Measurements from ENCODE around the gene MKRN2OS. TPM values are rescaled to one million over a fixed set of nuclear protein-coding genes. Genes with fewer than 3 reads are reported as not detected.
A peak's percentile ranks its signal among the peaks of the same experiment; 100 is the strongest.

Gene MKRN2OS
- total and polyA plus RNA-seq, 10 of the 15 experiments (the other 5 are each of a cell fraction or from before 2014, with no cell fraction given), result 0.20 to 1.0 (median 0.40) TPM; not detected in 4

DNA sequence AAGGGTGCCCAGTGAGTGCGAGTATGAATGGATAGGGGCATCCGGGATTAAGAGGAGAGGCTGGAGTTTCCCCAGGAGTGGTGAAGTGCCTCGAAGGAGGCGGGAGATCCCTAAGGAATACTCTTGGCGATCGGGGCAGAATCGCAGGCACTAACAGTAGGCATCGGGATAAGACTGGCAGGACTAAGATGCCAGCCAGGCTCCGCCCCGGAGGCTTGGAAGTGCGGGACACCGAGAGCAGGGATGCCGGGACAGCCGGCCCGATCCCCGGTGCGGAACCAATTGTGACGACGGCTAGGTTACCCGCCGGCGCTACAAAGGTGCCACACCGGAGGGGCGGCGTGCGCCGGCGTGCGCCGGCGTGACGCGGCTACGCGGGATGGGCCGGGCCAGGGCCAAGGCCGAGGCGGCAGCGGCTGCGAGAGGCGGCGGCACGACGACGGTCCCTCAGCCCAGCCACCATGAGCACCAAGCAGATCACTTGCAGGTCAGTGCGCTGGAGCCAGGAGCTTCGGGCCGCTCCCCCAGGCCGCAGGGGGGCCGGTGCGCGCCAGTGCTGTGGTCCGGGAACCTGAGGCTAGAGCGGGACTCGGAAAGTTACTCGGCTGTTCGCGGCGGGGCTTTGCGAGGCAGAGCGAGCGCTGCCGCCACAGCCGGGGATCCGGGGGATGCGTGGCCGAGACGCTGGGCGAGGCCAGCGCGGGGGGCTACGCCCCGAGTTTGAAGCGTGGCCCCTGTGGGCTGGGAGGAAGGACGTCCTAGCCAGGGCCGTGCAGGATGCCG, 11.6 kb upstream of the MKRN2OS start, which contains the start of gene MKRN2 (continued):
- TF ChIP-seq EP300 (IDR thresholded peaks at IDR 0.05; ENCODE audit: borderline replicate concordance in 1 of 2, control insufficient read depth in 1 of 2, low read depth in 2 of 2, low read length in 2 of 2), result no peak
- TF ChIP-seq, protein P1, sequence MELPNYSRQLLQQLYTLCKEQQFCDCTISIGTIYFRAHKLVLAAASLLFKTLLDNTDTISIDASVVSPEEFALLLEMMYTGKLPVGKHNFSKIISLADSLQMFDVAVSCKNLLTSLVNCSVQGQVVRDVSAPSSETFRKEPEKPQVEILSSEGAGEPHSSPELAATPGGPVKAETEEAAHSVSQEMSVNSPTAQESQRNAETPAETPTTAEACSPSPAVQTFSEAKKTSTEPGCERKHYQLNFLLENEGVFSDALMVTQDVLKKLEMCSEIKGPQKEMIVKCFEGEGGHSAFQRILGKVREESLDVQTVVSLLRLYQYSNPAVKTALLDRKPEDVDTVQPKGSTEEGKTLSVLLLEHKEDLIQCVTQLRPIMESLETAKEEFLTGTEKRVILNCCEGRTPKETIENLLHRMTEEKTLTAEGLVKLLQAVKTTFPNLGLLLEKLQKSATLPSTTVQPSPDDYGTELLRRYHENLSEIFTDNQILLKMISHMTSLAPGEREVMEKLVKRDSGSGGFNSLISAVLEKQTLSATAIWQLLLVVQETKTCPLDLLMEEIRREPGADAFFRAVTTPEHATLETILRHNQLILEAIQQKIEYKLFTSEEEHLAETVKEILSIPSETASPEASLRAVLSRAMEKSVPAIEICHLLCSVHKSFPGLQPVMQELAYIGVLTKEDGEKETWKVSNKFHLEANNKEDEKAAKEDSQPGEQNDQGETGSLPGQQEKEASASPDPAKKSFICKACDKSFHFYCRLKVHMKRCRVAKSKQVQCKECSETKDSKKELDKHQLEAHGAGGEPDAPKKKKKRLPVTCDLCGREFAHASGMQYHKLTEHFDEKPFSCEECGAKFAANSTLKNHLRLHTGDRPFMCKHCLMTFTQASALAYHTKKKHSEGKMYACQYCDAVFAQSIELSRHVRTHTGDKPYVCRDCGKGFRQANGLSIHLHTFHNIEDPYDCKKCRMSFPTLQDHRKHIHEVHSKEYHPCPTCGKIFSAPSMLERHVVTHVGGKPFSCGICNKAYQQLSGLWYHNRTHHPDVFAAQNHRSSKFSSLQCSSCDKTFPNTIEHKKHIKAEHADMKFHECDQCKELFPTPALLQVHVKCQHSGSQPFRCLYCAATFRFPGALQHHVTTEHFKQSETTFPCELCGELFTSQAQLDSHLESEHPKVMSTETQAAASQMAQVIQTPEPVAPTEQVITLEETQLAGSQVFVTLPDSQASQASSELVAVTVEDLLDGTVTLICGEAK (IDR thresholded peaks at IDR 0.05; ENCODE audit: borderline replicate concordance), result peak; percentile 93

DNA sequence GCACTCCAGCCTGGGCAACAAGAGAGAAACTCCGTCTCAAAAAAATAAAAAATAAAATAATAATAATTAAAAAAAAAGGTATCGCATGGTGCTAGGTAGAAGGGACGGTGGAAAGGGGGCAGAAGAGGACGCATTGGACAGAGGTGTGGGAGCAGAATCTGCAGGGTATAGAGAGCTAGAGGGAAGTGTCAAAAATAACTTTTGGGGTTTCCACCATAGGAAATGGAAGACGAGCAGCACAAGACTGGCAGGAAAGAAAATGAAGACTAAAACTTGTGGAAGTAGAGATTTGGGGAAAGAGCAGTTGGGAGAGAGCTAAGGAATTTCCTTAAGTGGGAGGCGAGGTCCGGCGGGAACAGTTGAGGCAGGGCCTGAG, 11.0 kb upstream of the MKRN2OS start:
- DNase-seq (ENCODE audit: low read depth, low spot score) (no peak), FAIRE-seq (no peak), ATAC-seq (no peak)
- ChIA-PET RAD21 (ENCODE audit: unreplicated experiment) (interaction anchor here (1.0 kb wide), 3 partner anchors 71 to 103 kb away, joined by 3 to 4 read pairs (median 3); partner anchors contain the start of gene TSEN2), CTCF (interaction anchor here (0.5 to 1.5 kb wide), 3 partner anchors 11 to 72 kb away, joined by 3 to 4 read pairs (median 3); partner anchors contain the start of gene TSEN2), SMC1A (ENCODE audit: uncharacterized antibody, unreplicated experiment) (interaction anchor here (0.7 to 5.6 kb wide), 4 partner anchors 10 to 403 kb away, joined by 3 to 38 read pairs (median 6); partner anchors contain the start of genes MKRN2OS and RAF1), POLR2A (interaction anchor here (0.6 to 1.2 kb wide), 2 partner anchors 10 to 72 kb away, joined by 3 to 7 read pairs; partner anchors contain the start of gene TSEN2)
- intact Hi-C loops (cut with micrococcal nuclease; ENCODE audit: unreplicated experiment), result loop anchor here (2.0 to 5.0 kb wide), 4 partner anchors 72 to 419 kb away; partner anchors contain the start of genes RPL32 and TSEN2
- in situ Hi-C loops (cut with MboI), result no loop called here
- WGBS (ENCODE audit: insufficient coverage, insufficient replicate concordance, low lambda C conversion rate, missing lambda C conversion rate), result 2% methylated on average over 8 of the region's 8 CpGs
- TSS peak; percentile 79 for BruUV-seq (replicated peaks)
- peaks cover 46% of the 10 kb centered on the region for H3K79me2 ChIP-seq (ENCODE audit: control insufficient read depth, insufficient read depth, low read length)
- H3K9ac ChIP-seq (ENCODE audit: control insufficient read depth, insufficient read depth, low read length), result peak overlapping the region; percentile 80
- peaks cover 16% of the 10 kb centered on the region for H3K4me1 ChIP-seq (ENCODE audit: control insufficient read depth, insufficient read depth, low read length)
- H4K20me1 ChIP-seq (ENCODE audit: control insufficient read depth, insufficient read depth), result no peaks in the 10 kb centered on the region
- no peaks in the 10 kb centered on the region for H3K27me3 ChIP-seq (replicated peaks in 1 of 2; ENCODE audit: control insufficient read depth in 2 of 2, insufficient read depth in 2 of 2, low read length in 1 of 2)
- no peaks in the 10 kb centered on the region for H3K36me3 ChIP-seq (ENCODE audit: control insufficient read depth in 2 of 2, insufficient read depth in 2 of 2, low read length in 1 of 2)
- peak overlapping the region; percentile 89 for H3K27ac ChIP-seq (ENCODE audit: control insufficient read depth, insufficient read depth)
- no peaks in the 10 kb centered on the region for H3K9me3 ChIP-seq (replicated peaks; ENCODE audit: control insufficient read depth, insufficient read depth, low read length)
- peak overlapping the region; percentile 95 for H3K4me3 ChIP-seq
- H2AFZ ChIP-seq (ENCODE audit: control insufficient read depth, low read depth, low read length), result peak overlapping the region; percentile 96
- peak overlapping the region; percentile 41 for H3K4me2 ChIP-seq (ENCODE audit: control insufficient read depth, insufficient read depth)
- TF ChIP-seq NBN (IDR thresholded peaks at IDR 0.05) (0 out of 2 replicates have a peak, but pooled peaks have one; percentile 9), ZNF622 (IDR thresholded peaks at IDR 0.05) (no peak), SREBF2 (IDR thresholded peaks at IDR 0.05; ENCODE audit: low read length) (no peak), ZZZ3 (IDR thresholded peaks at IDR 0.05; ENCODE audit: control insufficient read depth, insufficient read length, low read depth) (no peak), JUNB (IDR thresholded peaks at IDR 0.05) (no peak)
- TF ChIP-seq, protein P2, sequence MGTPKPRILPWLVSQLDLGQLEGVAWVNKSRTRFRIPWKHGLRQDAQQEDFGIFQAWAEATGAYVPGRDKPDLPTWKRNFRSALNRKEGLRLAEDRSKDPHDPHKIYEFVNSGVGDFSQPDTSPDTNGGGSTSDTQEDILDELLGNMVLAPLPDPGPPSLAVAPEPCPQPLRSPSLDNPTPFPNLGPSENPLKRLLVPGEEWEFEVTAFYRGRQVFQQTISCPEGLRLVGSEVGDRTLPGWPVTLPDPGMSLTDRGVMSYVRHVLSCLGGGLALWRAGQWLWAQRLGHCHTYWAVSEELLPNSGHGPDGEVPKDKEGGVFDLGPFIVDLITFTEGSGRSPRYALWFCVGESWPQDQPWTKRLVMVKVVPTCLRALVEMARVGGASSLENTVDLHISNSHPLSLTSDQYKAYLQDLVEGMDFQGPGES (IDR thresholded peaks at IDR 0.05), result no peak
- TF ChIP-seq, protein P3, sequence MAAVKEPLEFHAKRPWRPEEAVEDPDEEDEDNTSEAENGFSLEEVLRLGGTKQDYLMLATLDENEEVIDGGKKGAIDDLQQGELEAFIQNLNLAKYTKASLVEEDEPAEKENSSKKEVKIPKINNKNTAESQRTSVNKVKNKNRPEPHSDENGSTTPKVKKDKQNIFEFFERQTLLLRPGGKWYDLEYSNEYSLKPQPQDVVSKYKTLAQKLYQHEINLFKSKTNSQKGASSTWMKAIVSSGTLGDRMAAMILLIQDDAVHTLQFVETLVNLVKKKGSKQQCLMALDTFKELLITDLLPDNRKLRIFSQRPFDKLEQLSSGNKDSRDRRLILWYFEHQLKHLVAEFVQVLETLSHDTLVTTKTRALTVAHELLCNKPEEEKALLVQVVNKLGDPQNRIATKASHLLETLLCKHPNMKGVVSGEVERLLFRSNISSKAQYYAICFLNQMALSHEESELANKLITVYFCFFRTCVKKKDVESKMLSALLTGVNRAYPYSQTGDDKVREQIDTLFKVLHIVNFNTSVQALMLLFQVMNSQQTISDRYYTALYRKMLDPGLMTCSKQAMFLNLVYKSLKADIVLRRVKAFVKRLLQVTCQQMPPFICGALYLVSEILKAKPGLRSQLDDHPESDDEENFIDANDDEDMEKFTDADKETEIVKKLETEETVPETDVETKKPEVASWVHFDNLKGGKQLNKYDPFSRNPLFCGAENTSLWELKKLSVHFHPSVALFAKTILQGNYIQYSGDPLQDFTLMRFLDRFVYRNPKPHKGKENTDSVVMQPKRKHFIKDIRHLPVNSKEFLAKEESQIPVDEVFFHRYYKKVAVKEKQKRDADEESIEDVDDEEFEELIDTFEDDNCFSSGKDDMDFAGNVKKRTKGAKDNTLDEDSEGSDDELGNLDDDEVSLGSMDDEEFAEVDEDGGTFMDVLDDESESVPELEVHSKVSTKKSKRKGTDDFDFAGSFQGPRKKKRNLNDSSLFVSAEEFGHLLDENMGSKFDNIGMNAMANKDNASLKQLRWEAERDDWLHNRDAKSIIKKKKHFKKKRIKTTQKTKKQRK (IDR thresholded peaks at IDR 0.05; ENCODE audit: low read depth, low read length), result no peak
